Neutrophil (primary cell): ENCODE data around the gene PLEKHM3.

ENCODE experiments used
- H3K27ac ChIP-seq: fragments of 200-600 bp; sonication (generic); 2 replicates; pipeline ENCODE4 v1.5.1; 2016; ENCODE audit warnings: mild to moderate bottlenecking, moderate library complexity
- H3K27me3 ChIP-seq: fragments of 200-600 bp; sonication (generic); 2 replicates; pipeline ENCODE4 v1.6.0; 2016; ENCODE audit warnings: mild to moderate bottlenecking
- H3K36me3 ChIP-seq: fragments of 200-600 bp; sonication (generic); 2 replicates; pipeline ENCODE4 v1.5.1; 2017
- H3K4me1 ChIP-seq, 2 experiments: fragments of 200-600 bp in 1 of 2; sonication (generic) in 1 of 2; 1 replicate in 1 of 2; 2 replicates in 1 of 2; pipeline versions ENCODE4 v1.5.1 to v1.6.1; 2013 to 2016; ENCODE audit warnings: low read depth in 1 of 2, low read length in 1 of 2, mild to moderate bottlenecking in 1 of 2, moderate library complexity in 1 of 2; ENCODE audit not compliant: control insufficient read depth in 1 of 2, insufficient read depth in 1 of 2
- H3K4me3 ChIP-seq, 2 experiments: fragments of 200-600 bp in 1 of 2; sonication (generic) in 1 of 2; 1 replicate in 1 of 2; 2 replicates in 1 of 2; pipeline ENCODE4 v1.5.1; 2013 to 2016; ENCODE audit warnings: low read depth in 1 of 2, low read length in 1 of 2, mild to moderate bottlenecking in 1 of 2, moderate library complexity in 1 of 2
- H3K9me3 ChIP-seq: fragments of 200-600 bp; sonication (generic); 2 replicates; pipeline ENCODE4 v1.5.1; 2016
- TF ChIP-seq, protein P1 (sequence below): fragments of 200-600 bp; sonication (generic); IDR thresholded peaks from 2 replicates; pipeline ENCODE4 v1.5.1; 2016; ENCODE audit warnings: antibody characterized with exemption

The PLEKHM3 gene

DNA sequence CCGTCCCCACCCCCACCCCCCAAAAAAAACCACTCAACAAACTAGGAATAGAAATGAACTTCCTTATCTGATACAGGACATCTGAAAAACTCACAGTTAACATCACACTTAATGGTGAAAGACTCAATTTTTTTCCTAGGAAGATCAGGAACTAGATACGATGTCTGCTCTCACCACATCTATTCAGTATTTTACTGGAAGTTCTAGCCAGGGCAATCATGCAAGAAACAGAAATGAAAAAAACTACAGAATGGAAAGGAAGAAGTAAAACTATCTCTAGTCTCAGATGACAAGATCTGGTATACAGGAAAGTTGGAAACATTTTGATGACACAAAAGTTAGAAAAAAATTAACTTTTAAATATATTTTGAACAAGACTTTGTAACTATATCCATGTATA is 141.2 kb downstream of the PLEKHM3 start:
- Histone ChIP-seq H3K36me3 (no peaks in the 10 kb centered on the region), H3K27ac (no peak overlapping the region), H3K9me3 (no peaks in the 10 kb centered on the region), H3K27me3 (no peaks in the 10 kb centered on the region), H3K4me1 (no peaks in the 10 kb centered on the region), H3K4me3 (no peak overlapping the region)
- TF ChIP-seq, protein P1, sequence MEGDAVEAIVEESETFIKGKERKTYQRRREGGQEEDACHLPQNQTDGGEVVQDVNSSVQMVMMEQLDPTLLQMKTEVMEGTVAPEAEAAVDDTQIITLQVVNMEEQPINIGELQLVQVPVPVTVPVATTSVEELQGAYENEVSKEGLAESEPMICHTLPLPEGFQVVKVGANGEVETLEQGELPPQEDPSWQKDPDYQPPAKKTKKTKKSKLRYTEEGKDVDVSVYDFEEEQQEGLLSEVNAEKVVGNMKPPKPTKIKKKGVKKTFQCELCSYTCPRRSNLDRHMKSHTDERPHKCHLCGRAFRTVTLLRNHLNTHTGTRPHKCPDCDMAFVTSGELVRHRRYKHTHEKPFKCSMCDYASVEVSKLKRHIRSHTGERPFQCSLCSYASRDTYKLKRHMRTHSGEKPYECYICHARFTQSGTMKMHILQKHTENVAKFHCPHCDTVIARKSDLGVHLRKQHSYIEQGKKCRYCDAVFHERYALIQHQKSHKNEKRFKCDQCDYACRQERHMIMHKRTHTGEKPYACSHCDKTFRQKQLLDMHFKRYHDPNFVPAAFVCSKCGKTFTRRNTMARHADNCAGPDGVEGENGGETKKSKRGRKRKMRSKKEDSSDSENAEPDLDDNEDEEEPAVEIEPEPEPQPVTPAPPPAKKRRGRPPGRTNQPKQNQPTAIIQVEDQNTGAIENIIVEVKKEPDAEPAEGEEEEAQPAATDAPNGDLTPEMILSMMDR, result no peak

DNA sequence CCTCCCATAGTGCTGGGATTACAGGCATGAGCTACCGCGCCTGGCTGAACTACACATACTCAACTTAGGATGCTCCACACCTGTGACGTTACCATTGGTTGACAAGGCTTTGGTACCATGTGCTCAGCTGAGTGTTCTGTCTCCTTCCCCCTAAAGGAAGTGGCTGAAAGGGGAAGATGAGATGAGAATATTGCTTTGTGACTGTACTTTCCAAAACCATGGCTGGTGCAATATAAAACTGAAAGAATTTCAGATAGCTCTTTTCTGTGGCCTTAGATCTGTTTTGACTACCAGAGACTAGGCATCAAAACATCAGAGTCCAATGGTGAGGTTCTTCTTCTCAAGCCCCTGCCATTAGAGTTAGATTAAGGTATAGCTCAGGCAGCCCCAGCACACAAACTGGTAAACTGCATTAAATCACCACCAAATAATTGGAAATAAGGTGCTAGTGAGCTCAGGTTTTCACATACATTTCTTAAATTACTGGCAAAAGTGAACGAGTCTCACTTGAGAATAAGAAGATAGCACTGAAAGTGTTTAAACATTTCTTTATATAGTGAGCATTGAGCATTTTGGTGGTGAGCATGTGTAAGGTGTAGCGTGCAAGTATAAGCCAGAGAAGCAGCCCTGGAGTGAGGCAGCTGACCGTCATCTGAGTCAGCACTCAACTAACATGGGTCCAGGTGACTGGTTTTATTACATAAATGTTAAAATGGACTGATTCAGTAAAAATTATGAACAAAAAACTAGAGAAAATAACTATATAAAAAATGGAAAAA is 142.1 kb downstream of the PLEKHM3 start:
- Histone ChIP-seq H3K9me3 (no peaks in the 10 kb centered on the region), H3K4me3 (no peak overlapping the region)
- TF ChIP-seq, protein P1, result no peak

GRCh38 chr2:207881902-207882301 is 143.4 kb downstream of the PLEKHM3 start:
- Histone ChIP-seq H3K4me3 (no peak overlapping the region), H3K27me3 (no peaks in the 10 kb centered on the region), H3K4me1 (no peaks in the 10 kb centered on the region), H3K27ac (no peak overlapping the region), H3K36me3 (no peaks in the 10 kb centered on the region), H3K9me3 (no peaks in the 10 kb centered on the region)
- TF ChIP-seq, protein P1, result no peak

More for the DNA sequence above, 142.1 kb downstream of the PLEKHM3 start:
- H3K4me1 ChIP-seq, result no peaks in the 10 kb centered on the region
- no peaks in the 10 kb centered on the region for H3K27me3 ChIP-seq
- no peaks in the 10 kb centered on the region for H3K36me3 ChIP-seq
- H3K27ac ChIP-seq, result no peak overlapping the region

DNA sequence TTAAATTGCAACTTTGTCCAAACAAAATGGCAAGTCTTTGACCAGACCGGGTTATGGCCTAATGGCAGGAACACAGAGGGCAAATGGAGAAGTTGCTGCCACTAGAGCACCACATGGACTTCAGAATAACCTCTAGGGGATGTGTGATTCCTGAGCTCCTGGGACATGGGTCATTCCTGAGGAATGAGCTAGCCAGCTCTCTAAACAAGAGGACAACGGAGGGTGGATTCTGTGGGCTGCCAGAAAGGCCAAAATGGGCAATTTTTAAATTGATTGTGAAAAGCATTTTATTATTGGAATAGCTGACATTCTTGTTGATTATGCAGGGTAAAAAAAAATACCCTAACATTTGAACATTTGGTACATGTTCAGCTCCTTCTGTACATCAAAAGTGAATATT is 145.8 kb downstream of the PLEKHM3 start:
- no peaks in the 10 kb centered on the region for H3K27me3 ChIP-seq
- no peak overlapping the region for H3K27ac ChIP-seq
- H3K4me1 ChIP-seq, result no peaks in the 10 kb centered on the region
- no peaks in the 10 kb centered on the region for H3K9me3 ChIP-seq
- no peaks in the 10 kb centered on the region for H3K36me3 ChIP-seq
- TF ChIP-seq, protein P1, result no peak
- H3K4me3 ChIP-seq, result no peak overlapping the region

GRCh38 chr2:207876842-207877535 is 148.3 kb downstream of the PLEKHM3 start:
- Histone ChIP-seq H3K9me3 (no peaks in the 10 kb centered on the region), H3K4me1 (peaks cover 6% of the 10 kb centered on the region in 2 experiments), H3K27ac (no peak overlapping the region), H3K36me3 (no peaks in the 10 kb centered on the region), H3K27me3 (no peaks in the 10 kb centered on the region), H3K4me3 (no peak overlapping the region)
- TF ChIP-seq, protein P1, result no peak
